ENCODE results near the gene POU5F1. TPM values are rescaled to one million over a fixed set of nuclear protein-coding genes. Genes with fewer than 3 reads are reported as not detected.

The POU5F1 gene
- total RNA-seq, 1 experiment from 2014 or later, result 26.0 TPM

GRCh38 chr6:31126396-31127175 lies 43.9 kb downstream of the POU5F1 start:
- in situ Hi-C loops (cut with HindIII; ENCODE audit: low pct_unique_long_range_greater_than_20kb, low sequenced_read_pairs), result no loop called here
- DNase-seq (ENCODE audit: low read depth), result no peak

- DNase-seq (ENCODE audit: low read depth), result peak; percentile 63
- in situ Hi-C loops (cut with HindIII; ENCODE audit: low pct_unique_long_range_greater_than_20kb, low sequenced_read_pairs), result no loop called here
Measured at GRCh38 chr6:31125586-31126363, 44.7 kb downstream of the POU5F1 start.

DNA sequence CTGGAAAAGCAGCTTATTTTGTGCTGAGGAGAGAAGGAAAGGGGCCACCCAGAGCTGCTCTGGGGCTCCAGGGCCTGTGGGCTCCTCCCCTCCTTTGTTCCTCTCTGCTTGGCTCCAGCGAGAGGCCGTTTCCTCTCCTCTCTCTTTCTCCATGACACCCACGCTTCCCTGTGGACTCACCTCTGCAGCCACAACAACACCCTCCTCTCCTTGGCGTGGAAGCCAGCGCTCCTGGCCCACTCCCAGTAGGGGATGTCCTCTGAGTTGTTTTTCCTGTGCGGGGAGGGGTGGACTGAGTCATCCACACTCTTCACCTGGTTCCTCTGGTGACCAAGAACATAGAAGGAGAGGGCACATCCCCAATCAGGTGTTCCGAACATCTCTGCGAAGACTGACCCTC lies 45.3 kb downstream of the POU5F1 start:
- DNase-seq (ENCODE audit: low read depth), result peak; percentile 61
- in situ Hi-C loops (cut with HindIII; ENCODE audit: low pct_unique_long_range_greater_than_20kb, low sequenced_read_pairs), result no loop called here

DNA sequence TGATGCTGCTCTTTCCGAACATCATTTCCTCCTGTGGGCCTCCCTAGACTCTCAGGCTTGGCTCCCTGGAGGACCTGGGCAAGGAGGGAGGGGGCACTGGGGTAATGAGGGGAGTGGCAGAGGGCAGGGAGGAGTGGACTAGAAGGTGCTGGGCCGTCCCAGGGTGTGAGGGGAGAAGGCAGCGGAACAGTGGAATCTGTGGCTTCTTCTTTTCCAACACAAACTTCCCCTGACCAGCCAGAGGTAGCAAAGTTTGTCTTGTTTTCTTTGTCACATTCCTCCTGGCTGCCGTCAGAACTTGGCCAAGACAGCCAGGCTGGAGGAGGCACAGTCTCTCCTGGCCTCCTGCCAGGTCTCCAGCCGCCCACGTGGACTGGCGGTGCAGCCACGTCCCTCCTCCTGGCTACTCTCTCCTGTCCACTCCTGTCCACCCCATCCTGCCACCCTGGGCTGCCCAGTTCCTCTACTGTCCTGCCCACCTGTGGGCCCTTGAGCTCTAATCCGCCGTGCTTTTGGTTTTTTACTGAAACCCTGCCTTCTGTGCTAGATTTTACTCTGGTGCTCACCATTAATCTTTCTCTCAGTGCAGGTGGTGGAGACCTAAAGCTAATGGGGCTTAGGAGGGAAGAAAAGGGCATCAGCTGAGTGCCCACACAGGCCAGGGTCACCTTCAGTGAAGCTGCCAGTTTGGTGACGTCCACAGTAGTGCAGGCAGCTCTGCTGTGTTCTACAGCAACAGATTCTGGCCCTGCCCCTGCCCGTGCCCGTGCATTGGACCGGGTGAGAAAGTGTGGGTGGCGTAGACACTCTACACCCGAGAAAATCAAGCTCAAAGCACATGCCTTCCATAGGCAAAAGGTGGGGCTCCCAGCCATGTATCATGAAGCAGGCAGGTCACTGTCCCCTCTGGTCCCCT lies 47.4 kb downstream of the POU5F1 start:
- in situ Hi-C loops (cut with HindIII; ENCODE audit: low pct_unique_long_range_greater_than_20kb, low sequenced_read_pairs), result no loop called here
- DNase-seq (ENCODE audit: low read depth), result peak; percentile 98

DNA sequence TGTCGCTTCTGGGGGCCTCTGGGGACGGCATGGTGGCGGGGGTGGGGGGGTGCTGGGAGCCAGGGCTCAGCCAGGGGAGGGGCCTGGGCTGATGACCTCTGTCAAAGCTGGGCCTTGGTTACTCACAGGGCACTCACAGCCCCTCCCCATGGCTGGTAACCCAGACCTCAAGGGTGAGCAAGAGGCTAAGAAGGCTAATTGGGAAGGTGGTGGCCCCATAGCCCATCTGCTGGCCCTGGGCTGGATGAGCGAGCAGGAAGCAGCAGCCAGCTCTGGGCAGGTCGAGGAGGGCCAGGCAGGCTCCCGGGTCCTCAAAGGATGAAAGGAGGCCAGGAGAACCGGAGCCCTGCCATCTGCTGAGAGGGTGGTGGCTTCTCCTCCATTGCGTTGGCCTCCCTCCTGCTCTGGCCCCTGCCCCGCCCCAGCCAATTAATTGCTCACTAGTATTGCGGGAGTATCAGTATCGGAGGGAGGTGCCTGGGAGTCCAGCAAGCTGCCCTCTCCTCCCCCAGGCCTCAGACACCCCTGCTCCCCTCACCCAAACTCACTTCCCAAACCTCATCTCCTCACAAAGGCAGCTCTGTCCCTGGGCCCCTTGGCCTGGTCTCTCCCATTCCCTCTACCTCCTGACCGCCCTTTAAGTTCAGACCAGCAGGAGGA lies 49.2 kb downstream of the POU5F1 start:
- in situ Hi-C loops (cut with HindIII; ENCODE audit: low pct_unique_long_range_greater_than_20kb, low sequenced_read_pairs), result no loop called here

DNA sequence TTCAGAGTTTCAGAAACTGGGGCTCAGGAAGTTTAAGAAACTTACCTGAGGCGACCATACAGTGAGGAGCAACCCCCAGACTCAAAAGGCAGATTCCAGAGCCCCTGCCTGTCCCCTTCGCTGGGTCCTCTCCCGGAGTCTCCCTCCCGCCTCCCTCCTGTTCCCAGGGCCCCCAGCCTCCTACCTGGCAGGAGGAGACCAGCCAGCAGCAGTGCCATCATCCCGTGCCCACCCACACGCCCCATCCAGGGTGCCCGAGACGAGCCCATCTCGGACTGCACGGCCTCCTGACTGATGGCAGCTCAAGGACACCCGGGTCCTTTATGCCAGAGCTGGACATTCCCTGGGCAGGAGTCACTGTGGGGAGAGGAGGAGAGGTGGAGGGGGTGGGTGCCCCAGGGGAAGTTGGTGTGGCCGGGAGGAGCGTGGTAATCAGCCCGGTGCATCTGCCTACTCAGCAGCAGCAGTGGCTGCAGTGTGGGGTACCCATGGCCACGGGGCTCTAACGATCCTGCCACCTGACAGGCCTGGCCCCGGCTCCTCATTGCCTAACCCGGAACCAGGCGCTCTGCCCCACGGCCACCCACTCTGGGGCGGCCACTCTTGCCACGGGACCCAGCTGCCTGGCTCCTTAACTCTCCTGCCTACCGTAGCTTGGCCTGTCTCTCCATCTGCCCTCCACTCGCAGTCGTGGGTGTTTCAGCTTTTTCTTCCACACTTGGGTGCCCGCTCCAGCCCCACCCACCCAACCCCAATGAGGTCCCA lies 50.1 kb downstream of the POU5F1 start, which contains the start of gene CDSN:
CDSN (minus strand) TSS at position 296 of the 765 bp plus-strand sequence; CDS start at position 269, 27 bp downstream.
- no peak for DNase-seq (ENCODE audit: low read depth)
- in situ Hi-C loops (cut with HindIII; ENCODE audit: low pct_unique_long_range_greater_than_20kb, low sequenced_read_pairs), result no loop called here

More for the DNA sequence above, 49.2 kb downstream of the POU5F1 start:
- no peak for DNase-seq (ENCODE audit: low read depth)

- no peak for DNase-seq (ENCODE audit: low read depth)
- in situ Hi-C loops (cut with HindIII; ENCODE audit: low pct_unique_long_range_greater_than_20kb, low sequenced_read_pairs), result no loop called here
Measured at GRCh38 chr6:31118178-31118577, 52.3 kb downstream of the POU5F1 start.

GRCh38 chr6:31116661-31117385 lies 53.7 kb downstream of the POU5F1 start:
- in situ Hi-C loops (cut with HindIII; ENCODE audit: low pct_unique_long_range_greater_than_20kb, low sequenced_read_pairs), result no loop called here
- no peak for DNase-seq (ENCODE audit: low read depth)

DNA sequence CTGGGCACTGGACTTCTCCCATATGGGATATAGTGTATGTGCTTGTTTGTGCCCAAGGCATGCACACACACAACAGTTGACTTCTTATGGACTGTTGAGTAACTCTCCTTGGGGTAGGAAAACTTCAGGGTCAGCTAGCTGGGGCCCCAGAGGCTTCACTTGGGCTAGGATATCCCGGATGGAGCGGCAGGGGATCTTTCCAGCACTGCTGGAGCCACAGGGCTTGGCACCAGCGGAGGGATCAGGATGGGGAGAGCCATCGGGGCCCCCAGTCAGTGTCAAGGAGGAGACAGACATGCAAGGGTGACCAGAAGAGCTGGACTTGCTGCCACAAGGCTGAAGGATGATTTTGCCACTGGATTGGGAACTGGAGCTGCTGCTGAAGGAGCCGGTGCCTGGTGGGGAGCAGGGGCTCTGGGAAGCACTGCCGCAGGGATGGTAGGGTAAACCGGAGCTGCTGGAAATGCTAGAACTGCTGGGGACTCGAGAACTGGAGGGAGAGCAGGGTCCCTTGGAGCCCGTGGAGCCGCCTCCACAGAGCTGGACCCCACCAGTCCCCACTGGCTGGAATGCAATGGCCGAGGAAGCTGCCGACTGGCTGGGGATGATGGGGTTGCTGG lies 54.4 kb downstream of the POU5F1 start:
- in situ Hi-C loops (cut with HindIII; ENCODE audit: low pct_unique_long_range_greater_than_20kb, low sequenced_read_pairs), result no loop called here
- DNase-seq (ENCODE audit: low read depth), result no peak

DNA sequence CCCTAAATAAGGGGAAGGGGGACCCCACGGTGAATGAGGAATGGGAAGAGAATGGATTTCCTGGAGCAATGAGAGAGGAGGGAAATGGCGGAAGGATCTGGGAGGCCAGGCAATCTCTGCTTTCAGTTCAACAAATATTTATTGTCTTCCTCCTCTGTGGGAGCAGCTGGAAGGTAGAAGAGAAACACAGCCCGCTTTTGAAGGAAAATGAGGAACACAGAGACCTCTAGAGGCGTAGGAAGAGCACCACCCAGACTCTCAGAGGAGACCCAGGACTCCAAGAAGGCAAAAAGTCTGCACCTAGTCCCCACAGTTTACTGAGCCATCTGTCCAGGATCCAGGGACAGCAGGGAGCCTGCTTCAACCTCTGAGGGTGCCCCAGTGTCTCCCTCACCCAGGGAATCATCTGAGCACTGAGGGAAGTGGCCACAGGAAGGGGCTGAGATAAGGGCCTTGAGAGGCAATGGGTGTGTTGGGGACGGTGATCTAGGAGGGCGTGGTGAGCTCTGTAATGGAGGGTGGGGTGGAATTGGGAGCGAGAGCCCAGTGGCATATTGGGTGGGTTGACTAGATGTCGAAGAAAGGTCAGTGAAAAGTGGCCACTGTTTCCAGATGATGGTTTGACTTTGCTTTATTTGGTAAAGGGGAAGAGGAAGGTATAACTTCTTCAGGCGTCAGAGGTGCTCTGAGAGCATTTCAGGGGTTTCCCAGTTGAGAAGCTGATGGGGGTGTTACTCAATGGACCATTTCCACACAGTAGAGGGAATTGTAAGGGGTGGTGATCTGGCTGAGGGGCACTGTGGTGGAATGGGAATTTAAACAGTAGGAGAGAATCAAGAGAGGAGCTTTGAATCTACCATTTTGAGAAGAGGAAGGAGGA lies 55.3 kb downstream of the POU5F1 start:
- in situ Hi-C loops (cut with HindIII; ENCODE audit: low pct_unique_long_range_greater_than_20kb, low sequenced_read_pairs), result no loop called here
- DNase-seq (ENCODE audit: low read depth), result peak; percentile 68

DNA sequence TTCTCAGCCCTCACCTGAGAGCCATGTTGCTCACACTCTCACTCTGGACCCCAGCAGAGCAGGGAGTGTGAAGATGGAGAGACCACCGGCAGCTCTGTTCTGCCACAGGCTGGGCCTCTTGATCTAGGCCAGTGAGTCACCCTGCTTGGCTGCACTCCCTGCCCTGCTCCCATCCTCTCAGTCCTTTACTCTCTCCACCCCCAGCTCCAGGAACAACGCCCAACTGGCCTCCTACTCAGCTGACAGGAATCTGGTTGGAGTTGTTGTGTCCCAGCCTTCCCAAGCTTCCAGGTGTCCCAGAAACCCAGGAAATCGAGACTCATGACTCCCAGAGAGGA lies 56.0 kb downstream of the POU5F1 start, which contains the start of gene PSORS1C1:
PSORS1C1 (plus strand) TSS at position 260 of the 338 bp plus-strand sequence. CDS start 14,833 bp downstream, outside the sequence.
- peak; percentile 80 for DNase-seq (ENCODE audit: low read depth)
- in situ Hi-C loops (cut with HindIII; ENCODE audit: low pct_unique_long_range_greater_than_20kb, low sequenced_read_pairs), result no loop called here

Other genes with a start within 250 kb of the POU5F1 start
- not detected in 2 replicates for gene SFTA2, start 238.5 kb downstream of the POU5F1 start, total RNA-seq (2014; rRNA removed; shearing (Covaris generic); ENCODE audit: low replicate concordance)
- 0.24 TPM in 1 of 2 replicates, not detected in the other for gene MUCL3, start 229.7 kb downstream of the POU5F1 start, total RNA-seq (2014; rRNA removed; shearing (Covaris generic); ENCODE audit: low replicate concordance)
- not detected in 2 replicates for gene MUC21, start 187.0 kb downstream of the POU5F1 start, total RNA-seq (2014; rRNA removed; shearing (Covaris generic); ENCODE audit: low replicate concordance)
- not detected in 2 replicates for gene MUC22, start 160.2 kb downstream of the POU5F1 start, total RNA-seq (2014; rRNA removed; shearing (Covaris generic); ENCODE audit: low replicate concordance)
- not detected in 2 replicates for gene C6orf15, start 58.1 kb downstream of the POU5F1 start, total RNA-seq (2014; rRNA removed; shearing (Covaris generic); ENCODE audit: low replicate concordance)
- gene PSORS1C1, start 55.9 kb downstream of the POU5F1 start, total RNA-seq (2014; rRNA removed; shearing (Covaris generic); ENCODE audit: low replicate concordance), result 0.20 and 1.8 TPM in 2 replicates
- gene CDSN, start 50.2 kb downstream of the POU5F1 start, total RNA-seq (2014; rRNA removed; shearing (Covaris generic); ENCODE audit: low replicate concordance), result not detected in 2 replicates
- not detected in 2 replicates for gene PSORS1C2, start 31.6 kb downstream of the POU5F1 start, total RNA-seq (2014; rRNA removed; shearing (Covaris generic); ENCODE audit: low replicate concordance)
- 130 and 142 TPM in 2 replicates for gene CCHCR1, start 12.9 kb downstream of the POU5F1 start, total RNA-seq (2014; rRNA removed; shearing (Covaris generic); ENCODE audit: low replicate concordance)
- gene TCF19, start 12.1 kb downstream of the POU5F1 start, total RNA-seq (2014; rRNA removed; shearing (Covaris generic); ENCODE audit: low replicate concordance), result 34.9 and 37.6 TPM in 2 replicates
- 934 and 946 TPM in 2 replicates for gene HLA-C, start 101.4 kb upstream of the POU5F1 start, total RNA-seq (2014; rRNA removed; shearing (Covaris generic); ENCODE audit: low replicate concordance)
- gene HLA-B, start 186.5 kb upstream of the POU5F1 start, total RNA-seq (2014; rRNA removed; shearing (Covaris generic); ENCODE audit: low replicate concordance), result 379 and 544 TPM in 2 replicates
- 28.9 and 34.3 TPM in 2 replicates for gene MICA, start 232.9 kb upstream of the POU5F1 start, total RNA-seq (2014; rRNA removed; shearing (Covaris generic); ENCODE audit: low replicate concordance)

All from Caki2 (cell line).